Measurements from ENCODE around the gene XRN2.

Gene XRN2

DNA sequence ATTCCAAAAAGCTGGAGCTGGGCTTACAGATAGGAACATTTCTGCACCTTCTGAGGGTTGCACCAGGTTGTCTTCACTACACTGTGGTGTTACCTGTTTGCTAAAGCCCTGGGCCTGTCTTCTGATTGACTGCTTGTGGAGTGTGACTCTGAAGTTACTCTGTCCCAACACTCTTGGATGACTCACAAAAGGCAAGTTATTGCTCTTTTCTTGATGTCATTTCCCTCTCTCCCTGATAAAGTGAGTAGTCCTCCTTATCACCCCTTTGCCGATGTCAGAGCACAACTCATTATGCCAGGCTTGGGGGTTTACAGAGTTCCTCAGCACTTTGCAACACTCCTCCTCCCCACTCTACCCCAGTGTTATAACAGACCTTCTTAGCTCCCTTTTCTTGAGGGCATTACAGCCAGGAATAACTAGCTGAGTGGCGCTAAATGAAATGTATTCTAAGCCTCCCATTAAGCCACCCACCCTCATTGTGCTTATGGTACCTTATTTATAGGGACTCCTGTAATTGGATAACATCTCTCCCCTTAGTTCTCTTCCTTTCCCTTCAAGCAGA is 130.3 kb downstream of the XRN2 start:
- DNase-seq, result no peak

DNA sequence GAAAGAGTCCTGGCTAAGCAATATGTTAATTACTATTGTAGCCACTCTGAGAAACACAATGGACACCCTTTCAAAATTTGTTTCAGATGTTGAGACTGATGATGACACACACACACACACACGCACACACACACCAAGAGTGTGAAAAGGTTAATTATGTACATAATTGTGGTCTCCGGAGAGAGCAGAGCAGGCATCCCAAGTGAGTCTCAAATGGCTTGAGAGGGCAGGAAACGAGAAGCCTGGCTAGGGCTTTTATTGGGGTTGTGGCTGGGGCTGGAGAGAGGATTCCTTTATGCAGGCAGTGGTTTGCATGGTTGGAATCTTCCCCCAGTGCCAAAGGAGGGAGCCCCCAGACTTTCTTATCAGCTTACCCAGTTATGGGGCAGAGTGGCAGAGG is 132.4 kb downstream of the XRN2 start:
- DNase-seq, result no peak

DNA sequence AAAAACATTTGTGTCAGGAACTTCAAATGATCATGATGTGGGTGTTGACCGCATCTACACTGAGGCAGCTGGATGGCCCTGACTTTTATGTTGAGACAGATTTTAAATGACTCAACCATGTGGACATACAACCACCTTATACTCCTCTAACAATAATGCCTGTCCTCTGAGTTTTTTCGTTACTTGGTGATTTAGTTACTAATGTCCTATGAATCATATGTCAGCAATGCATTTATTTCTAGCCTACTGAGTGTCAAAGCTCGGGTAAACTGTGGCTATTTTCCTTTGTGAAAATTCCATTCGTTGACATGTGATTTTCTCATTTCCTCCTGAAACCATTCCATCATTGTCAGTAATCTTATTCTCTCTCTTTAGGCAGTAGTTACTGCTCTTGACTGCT is 133.1 kb downstream of the XRN2 start:
- no peak for DNase-seq

DNA sequence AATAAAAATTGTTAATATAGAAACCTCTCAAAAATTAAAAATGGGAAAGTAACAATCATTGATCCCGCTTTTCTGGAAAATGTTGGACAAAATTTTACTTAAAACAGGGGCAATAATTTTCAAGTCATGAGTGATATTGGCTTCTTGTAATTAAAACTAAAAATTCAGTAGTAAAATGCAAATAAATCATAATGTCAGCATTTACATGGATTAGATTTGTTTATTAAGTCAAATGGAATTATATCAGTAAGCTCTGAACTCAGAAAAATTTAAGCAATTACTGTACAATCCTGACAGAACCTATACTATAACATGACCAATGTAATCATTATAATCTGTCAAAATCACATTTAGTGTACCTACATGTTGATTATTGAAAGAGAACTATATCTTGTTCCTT is 134.1 kb downstream of the XRN2 start:
- no peak for DNase-seq

DNA sequence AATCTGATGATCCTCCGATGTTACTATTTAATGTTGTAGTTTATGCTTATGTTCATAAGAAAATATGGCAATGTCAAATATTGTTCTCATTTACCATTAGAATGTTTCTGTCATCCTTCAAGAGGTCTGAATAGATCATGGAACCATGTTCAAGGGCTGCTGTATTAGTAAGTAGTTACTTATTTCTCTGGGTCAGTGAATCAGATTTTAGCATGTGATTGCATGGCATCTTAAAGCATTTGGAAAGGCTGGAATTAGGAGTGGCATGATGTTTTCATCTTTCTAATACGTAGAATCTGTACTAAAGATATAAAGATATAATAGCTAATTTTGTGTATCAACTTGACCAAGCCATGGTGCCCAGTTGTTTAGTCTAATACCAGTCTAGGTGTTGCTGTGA is 134.7 kb downstream of the XRN2 start:
- no peak for DNase-seq

All from GF-D8 (cell line).